ENCODE results near the gene SBNO1.
"Not testable (repeated sequence)": the region's sequence is repeated elsewhere in the genome, so short reads cannot be mapped to it uniquely, and the experiment has no call there.

Gene SBNO1

DNA sequence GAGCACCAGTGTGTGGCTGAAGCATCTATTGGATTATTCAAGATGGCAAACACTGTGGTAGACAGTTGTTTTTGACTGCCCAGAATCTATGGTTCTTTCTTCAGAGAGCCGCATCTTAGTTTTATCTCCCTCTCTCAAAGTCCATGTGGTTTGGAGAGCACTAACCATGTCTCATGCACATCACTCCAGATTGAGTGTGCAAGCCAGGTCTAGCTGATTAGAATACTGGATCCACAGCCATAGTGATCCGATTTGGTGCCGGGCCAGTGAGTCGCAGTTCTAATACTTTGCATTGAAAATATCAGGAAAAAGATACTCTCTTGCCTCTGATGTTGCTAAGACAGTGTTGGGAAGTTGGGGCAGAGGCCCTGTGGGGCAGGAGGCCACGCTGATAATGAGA is 4.6 kb upstream of the SBNO1 start:
- TF ChIP-seq, protein P1, sequence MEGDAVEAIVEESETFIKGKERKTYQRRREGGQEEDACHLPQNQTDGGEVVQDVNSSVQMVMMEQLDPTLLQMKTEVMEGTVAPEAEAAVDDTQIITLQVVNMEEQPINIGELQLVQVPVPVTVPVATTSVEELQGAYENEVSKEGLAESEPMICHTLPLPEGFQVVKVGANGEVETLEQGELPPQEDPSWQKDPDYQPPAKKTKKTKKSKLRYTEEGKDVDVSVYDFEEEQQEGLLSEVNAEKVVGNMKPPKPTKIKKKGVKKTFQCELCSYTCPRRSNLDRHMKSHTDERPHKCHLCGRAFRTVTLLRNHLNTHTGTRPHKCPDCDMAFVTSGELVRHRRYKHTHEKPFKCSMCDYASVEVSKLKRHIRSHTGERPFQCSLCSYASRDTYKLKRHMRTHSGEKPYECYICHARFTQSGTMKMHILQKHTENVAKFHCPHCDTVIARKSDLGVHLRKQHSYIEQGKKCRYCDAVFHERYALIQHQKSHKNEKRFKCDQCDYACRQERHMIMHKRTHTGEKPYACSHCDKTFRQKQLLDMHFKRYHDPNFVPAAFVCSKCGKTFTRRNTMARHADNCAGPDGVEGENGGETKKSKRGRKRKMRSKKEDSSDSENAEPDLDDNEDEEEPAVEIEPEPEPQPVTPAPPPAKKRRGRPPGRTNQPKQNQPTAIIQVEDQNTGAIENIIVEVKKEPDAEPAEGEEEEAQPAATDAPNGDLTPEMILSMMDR (IDR thresholded peaks at IDR 0.05): no peak
- no peak for DNase-seq
- H3K27me3 ChIP-seq: no peaks in the 10 kb centered on the region

DNA sequence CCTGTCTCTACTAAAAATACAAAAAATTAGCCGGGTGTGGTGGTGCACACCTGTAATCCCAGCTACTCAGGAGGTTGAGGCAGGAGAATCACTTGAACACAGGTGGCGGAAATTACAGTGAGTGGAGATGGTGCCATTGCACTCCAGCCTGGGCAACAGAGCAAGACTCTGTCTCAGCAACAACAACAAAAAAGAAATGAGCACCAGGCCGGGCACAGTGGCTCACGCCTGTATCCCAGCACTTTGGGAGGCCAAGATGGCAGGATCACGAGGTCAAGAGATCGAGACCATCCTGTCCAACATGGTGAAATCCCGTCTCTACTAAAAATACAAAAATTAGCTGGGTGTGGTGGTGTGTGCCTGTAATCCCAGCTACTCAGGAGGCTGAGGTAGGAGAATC is 3.8 kb upstream of the SBNO1 start:
- H3K27ac ChIP-seq, DNase-seq, H3K27me3 ChIP-seq, H3K36me3 ChIP-seq, H3K9me3 ChIP-seq, H3K4me3 ChIP-seq, H3K4me1 ChIP-seq: not testable (repeated sequence)
- intact Hi-C loops (cut with DNase I; ENCODE audit: low total_unique reads): loop anchor here (10.0 kb wide), 2 partner anchors 104 to 116 kb away; no protein-coding TSS in a partner anchor

More for the DNA sequence above, 4.6 kb upstream of the SBNO1 start:
- H3K4me1 ChIP-seq: peaks cover 0 to 8% (median 5%) of the 10 kb centered on the region in 4 donors
- H3K36me3 ChIP-seq: no peaks in the 10 kb centered on the region
- H3K4me3 ChIP-seq: no peak overlapping the region
- no peak overlapping the region for H3K27ac ChIP-seq
- intact Hi-C loops (cut with DNase I; ENCODE audit: low total_unique reads): loop anchor here (10.0 kb wide), 2 partner anchors 104 to 116 kb away; no protein-coding TSS in a partner anchor
- H3K9me3 ChIP-seq: no peaks in the 10 kb centered on the region

DNA sequence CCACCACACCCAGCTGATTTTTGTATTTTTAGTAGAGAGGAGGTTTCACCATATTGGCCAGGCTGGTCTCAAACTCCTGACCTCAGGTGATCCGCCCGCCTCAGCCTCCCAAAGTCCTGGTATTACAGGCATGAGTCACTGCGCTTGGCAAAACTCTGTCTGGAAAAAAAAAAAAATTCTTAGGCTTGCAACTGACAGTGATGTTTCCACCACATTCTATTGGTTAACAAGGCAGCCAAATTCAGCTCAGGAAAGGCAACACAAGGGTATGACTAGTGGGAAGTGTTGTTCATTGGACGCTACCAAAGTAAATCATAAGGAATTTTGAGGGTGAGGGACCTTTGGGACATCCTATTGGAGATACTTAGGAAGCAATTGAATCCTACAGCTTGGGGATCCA is 2.9 kb upstream of the SBNO1 start:
- H3K27ac ChIP-seq: peak overlapping the region in 1 of 2 donors; percentile 21
- intact Hi-C loops (cut with DNase I; ENCODE audit: low total_unique reads): loop anchor here (10.0 kb wide), 2 partner anchors 103 to 117 kb away; no protein-coding TSS in a partner anchor

DNA sequence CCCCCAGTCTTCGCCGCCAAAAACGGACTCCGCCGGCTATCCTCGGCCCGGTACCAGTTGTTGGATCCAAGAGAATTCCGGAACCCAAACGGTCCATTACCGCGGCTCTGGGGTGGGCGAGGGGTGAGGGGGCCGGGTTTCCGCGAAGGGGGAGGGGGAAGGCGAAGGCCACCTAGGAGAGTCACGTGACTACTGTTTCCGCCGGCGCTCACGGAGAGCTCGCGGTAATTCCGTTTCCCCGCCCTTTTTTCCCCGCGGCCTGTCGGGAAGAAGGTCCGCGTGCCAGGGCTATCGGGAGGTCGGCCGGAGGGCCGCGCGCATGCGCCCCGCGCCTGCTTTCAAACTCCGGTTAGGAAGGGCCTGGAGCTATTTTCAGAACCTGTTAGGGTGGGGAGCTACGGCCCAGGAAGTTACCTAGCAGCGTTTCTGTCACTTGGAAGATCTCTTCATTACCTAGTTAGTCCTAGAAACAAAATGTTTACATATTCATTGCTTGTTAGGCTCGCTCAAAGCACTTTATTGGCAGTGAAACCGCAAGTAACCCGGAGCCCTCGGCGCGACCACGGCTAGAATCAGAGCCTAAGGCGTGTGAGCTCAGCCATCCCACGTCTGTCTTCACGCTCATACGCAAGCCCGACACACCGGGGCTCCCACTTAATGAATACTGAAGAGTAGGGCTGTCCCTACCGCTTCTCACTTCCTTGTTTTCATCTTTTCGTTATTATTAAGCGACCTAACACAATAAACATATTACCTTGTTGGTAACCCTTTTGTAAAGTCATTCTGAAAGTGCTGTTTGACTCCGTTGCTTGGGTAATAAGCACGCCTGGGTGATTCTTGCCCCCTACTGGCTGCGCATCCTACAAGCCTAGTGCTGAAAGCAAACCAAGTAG is 624 bp upstream of the SBNO1 start:
- Histone ChIP-seq H3K4me3 (peak overlapping the region; percentile 60 to 94), H3K27ac (peak overlapping the region; percentile 94 to 95), H3K36me3 (no peaks in the 10 kb centered on the region), H3K27me3 (no peaks in the 10 kb centered on the region), H3K4me1 (peaks cover 3 to 35% (median 14%) of the 10 kb centered on the region in 4 donors), H3K9me3 (no peaks in the 10 kb centered on the region)
- peak; percentile 97 to 99 for DNase-seq
- intact Hi-C loops (cut with DNase I; ENCODE audit: low total_unique reads): loop anchor here (1.0 to 10.0 kb wide), 3 partner anchors 18 to 120 kb away; no protein-coding TSS in a partner anchor
- TF ChIP-seq, protein P1 (IDR thresholded peaks at IDR 0.05): peak; percentile 70 to 71

More for the DNA sequence above, 2.9 kb upstream of the SBNO1 start:
- H3K36me3 ChIP-seq: no peaks in the 10 kb centered on the region
- H3K9me3 ChIP-seq: no peaks in the 10 kb centered on the region
- H3K4me1 ChIP-seq: peaks cover 3 to 17% (median 11%) of the 10 kb centered on the region in 4 donors
- TF ChIP-seq, protein P1 (IDR thresholded peaks at IDR 0.05): no peak
- no peak overlapping the region for H3K4me3 ChIP-seq
- DNase-seq: peak in 1 of 2 donors; percentile 25
- H3K27me3 ChIP-seq: no peaks in the 10 kb centered on the region

DNA sequence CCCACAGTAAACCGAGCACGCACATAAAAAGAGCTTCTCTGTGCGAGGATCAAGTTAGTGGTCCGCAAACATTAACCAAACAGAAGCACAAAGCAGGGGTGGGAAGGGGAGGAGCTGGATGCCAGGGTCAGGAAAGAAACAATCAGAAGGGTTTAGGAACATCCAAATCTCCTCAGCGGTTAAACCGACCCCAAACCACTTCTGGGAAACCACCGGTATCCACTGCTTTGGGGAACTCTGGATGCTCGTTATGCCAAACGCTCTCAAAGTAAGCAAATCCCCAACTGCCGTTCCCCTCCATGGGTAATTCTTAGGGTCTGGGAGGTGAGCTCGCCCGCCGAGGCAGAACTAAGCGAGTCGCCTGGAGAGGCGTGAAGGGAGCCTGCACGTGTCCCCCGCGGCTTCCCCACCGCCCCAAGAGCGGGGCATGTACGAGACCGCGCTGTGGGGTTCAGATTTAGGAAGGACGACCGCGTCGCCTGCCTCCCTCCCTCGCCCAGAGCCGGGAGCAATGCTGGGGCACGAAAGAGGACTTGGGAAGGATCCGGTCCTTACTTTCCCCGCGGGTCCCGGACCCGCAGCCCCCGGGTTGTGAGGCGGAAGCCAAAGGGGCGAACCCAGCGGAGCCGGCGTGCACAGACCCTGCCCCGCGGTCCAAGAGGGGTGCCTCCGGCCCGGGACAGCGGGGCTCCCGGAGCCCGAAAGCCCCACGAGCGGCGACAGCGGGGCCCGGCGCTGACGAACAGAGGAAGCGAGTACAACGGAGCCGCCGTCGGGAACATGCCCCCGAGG is 711 bp downstream of the SBNO1 start:
- intact Hi-C loops (cut with DNase I; ENCODE audit: low total_unique reads): loop anchor here (5.0 to 10.0 kb wide), 3 partner anchors 99 to 218 kb away; partner anchors contain the start of gene TMED2
- H3K9me3 ChIP-seq: no peaks in the 10 kb centered on the region
- no peaks in the 10 kb centered on the region for H3K36me3 ChIP-seq
- H3K27me3 ChIP-seq: no peaks in the 10 kb centered on the region
- peak overlapping the region; percentile 60 to 94 for H3K4me3 ChIP-seq
- H3K27ac ChIP-seq: peak overlapping the region; percentile 94 to 95
- peaks cover 3 to 35% (median 14%) of the 10 kb centered on the region in 4 donors for H3K4me1 ChIP-seq
- peak in 1 of 2 donors; percentile 69 for DNase-seq
- TF ChIP-seq, protein P1 (IDR thresholded peaks at IDR 0.05): no peak

Data from tibial artery (tissue), 4 donors.